ENCODE measurements around the gene IRX4.
"Not testable (repeated sequence)": the region's sequence is repeated elsewhere in the genome, so short reads cannot be mapped to it uniquely, and the experiment has no call there.

IRX4 gene

DNA sequence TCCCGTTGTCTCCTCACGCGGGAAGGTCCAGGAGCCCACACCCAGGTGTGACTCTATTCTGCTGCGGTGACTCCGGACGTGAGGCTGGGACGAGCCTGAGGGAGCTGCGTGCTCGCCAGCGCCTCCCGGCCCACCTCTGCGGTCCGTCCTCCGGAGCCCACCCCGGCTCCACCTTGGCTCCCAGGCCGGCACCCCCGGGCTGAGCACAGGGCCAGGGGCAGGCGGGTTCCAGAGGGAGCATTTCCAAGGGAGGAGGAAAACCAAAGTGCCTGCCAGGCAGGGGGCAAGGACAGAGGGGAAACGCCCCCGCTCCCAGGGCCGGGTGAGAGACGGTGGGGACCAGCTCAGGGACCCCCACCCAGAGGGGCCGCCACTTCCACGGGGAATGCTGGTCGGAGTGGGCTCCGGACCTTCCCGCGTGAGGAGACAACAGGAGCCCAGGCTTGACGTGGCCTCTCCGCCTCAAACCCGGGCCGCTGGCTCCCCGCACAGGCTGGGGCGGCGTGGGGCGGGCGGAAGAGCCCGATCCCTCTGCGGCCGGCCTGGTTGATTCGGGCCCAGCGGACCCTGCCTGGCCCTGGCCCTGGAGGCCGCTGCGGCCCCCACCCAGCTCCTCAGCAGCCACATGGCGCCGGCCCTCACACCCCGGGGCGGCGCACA, 26.0 kb downstream of the IRX4 start:
- no peak overlapping the region for H3K4me3 ChIP-seq (ENCODE audit: low read length)
- no peak for TF ChIP-seq ZNF274 (IDR thresholded peaks at IDR 0.05; ENCODE audit: low read depth, low read length)

GRCh38 chr5:1855596-1855995, 27.1 kb downstream of the IRX4 start:
- TF ChIP-seq ZNF274 (IDR thresholded peaks at IDR 0.05; ENCODE audit: low read depth, low read length), result no peak
- H3K4me3 ChIP-seq (ENCODE audit: low read length), result no peak overlapping the region

DNA sequence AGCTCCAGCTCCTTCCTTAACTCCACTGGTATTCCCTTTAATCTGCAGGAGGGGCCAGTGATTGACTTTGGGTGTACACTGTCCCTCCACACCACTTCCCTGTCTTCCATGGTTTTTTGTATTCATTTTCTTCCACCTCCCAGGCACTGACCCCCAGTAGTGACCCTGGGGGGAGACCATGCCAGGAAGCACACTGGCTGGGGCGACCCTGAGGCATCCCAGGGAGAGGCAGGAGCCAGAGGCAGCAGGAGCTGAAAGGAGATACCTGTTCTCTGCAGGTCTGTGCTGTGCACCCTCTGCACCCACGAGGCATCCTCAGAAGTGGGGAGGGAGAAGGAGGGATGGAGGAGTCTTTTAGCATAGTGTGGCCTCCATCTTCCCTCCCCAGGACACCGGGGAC, 27.6 kb downstream of the IRX4 start:
- no peak overlapping the region for H3K4me3 ChIP-seq (ENCODE audit: low read length)
- TF ChIP-seq ZNF274 (IDR thresholded peaks at IDR 0.05; ENCODE audit: low read depth, low read length), result no peak

DNA sequence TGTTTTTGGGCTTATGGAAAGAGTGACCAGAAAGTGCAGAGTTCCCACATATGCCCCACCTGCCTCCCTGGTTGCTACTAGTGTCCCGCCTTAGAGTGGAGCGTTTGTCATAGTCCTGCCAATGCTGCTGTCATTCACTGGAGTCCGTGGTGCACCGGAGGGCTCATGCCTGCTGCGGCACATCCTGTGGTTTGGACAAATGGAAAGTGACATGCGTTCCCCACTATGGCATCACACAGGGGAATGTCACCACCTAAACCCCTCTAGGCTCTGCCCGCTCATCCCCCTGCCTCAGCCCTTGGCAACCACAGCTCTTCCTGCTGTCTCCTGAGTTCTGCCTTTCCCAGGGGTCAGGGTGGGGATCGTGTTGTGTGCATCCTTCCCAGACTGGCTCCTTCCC, 29.2 kb downstream of the IRX4 start:
- no peak overlapping the region for H3K4me3 ChIP-seq (ENCODE audit: low read length)
- no peak for TF ChIP-seq ZNF274 (IDR thresholded peaks at IDR 0.05; ENCODE audit: low read depth, low read length)

- no peak for TF ChIP-seq ZNF274 (IDR thresholded peaks at IDR 0.05; ENCODE audit: low read depth, low read length)
- no peak overlapping the region for H3K4me3 ChIP-seq (ENCODE audit: low read length)
These were observed 30.3 kb downstream of the IRX4 start for GRCh38 chr5:1852324-1852947.

DNA sequence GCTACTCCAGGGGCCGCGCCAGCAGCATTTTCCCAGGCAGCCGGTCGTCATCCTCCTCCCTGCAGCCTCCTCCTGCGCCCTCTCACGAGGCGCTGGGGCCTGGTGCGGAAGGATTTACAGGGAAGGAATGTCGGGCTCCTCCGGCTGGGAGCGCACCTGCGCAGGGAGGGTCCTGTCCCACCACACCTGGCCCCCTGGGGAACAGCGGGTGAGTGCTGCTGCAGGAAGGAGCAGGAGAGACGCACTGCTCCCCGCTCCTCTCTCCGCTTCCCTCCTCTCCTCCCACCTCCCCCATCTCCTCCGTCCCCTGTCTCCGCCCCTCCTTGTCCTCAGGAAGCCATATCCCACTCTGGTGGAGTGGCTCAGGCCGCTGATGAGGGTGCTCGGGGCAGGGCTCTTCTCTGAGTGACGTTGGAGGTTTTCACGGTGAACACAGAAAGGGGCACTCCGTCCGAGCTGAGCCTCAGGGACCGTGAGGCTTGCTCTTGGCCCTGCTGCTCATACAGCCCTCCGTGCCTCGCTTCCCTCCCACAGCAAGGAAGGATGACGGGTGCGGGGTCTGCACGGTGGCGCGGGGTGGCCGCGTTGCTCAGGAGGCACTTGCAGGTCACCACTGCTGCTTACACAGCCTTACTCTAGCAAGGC, 31.3 kb downstream of the IRX4 start:
- H3K4me3 ChIP-seq (ENCODE audit: low read length), result no peak overlapping the region
- TF ChIP-seq ZNF274 (IDR thresholded peaks at IDR 0.05; ENCODE audit: low read depth, low read length), result no peak

GRCh38 chr5:1850324-1851154, 32.2 kb downstream of the IRX4 start:
- H3K4me3 ChIP-seq (ENCODE audit: low read length), result no peak overlapping the region
- TF ChIP-seq ZNF274 (IDR thresholded peaks at IDR 0.05; ENCODE audit: low read depth, low read length), result no peak

- no peak for TF ChIP-seq ZNF274 (IDR thresholded peaks at IDR 0.05; ENCODE audit: low read depth, low read length)
- no peak overlapping the region for H3K4me3 ChIP-seq (ENCODE audit: low read length)
These were observed 35.1 kb downstream of the IRX4 start for GRCh38 chr5:1847611-1848010.

DNA sequence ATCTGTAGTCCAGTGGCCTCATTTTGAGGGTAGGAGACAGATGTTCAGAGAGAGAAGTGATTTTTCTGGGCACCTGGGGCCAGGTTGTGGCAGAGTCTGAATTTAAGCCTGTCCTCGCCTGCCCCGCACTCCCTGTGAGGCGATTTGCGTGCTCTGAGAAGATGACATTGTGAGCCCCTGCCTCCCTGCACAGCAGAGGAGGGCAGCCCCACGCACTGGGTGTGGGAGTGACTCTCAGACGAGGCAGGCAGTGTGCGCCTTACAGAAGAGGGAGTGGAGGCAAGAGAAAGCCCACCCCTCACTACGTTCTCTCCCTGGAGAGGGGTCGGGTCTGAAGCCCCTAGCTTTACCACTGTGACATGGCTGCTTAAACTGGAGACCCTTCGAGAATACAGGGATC, 35.7 kb downstream of the IRX4 start:
- no peak overlapping the region for H3K4me3 ChIP-seq (ENCODE audit: low read length)
- no peak for TF ChIP-seq ZNF274 (IDR thresholded peaks at IDR 0.05; ENCODE audit: low read depth, low read length)

DNA sequence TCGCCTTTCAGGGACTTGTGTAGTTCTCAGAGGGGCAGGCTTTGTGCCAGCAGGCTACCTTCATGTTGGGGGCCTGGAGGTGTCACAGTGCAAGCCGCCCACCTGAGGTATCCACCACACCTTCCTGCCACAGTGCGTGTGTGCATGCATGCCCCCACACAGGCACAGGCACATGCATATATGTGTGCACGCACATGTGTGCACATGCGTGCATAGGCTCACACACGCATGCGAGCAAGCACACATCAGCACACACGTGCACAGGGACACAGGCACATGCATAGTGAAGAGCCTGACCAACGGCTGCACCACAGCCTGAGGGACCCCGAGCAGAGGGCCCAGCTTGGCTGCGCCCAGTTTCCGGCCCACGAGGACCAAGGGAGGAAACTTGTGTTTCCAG, 36.1 kb downstream of the IRX4 start:
- H3K4me3 ChIP-seq (ENCODE audit: low read length), result no peak overlapping the region
- no peak for TF ChIP-seq ZNF274 (IDR thresholded peaks at IDR 0.05; ENCODE audit: low read depth, low read length)

DNA sequence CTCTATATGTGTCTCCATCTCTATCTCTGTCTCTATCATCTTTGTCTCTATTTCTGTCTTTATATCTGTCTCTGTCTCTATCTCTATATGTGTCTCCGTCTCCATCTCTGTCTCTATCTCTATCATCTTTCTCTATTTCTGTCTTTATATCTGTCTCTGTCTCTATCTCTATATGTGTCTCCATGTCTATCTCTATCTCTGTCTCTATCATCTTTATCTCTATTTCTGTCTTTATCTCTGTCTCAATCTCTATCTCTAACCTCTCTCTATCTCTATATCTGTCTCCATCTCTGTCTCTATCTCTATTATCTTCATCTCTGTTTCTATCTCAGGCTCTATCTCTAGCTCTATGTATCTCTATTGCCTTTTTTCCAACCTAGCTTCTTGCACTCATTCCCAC, 37.0 kb downstream of the IRX4 start:
- no peak overlapping the region for H3K4me3 ChIP-seq (ENCODE audit: low read length)
- no peak for TF ChIP-seq ZNF274 (IDR thresholded peaks at IDR 0.05; ENCODE audit: low read depth, low read length)

- no peak for TF ChIP-seq ZNF274 (IDR thresholded peaks at IDR 0.05; ENCODE audit: low read depth, low read length)
- H3K4me3 ChIP-seq (ENCODE audit: low read length), result no peak overlapping the region
These were observed 37.9 kb downstream of the IRX4 start for GRCh38 chr5:1844708-1845436.

- not testable (repeated sequence) for H3K4me3 ChIP-seq (ENCODE audit: low read length)
These were observed 39.0 kb downstream of the IRX4 start for GRCh38 chr5:1843761-1844160.
